ENCODE data around the gene WSB1. TPM values are rescaled to one million over a fixed set of nuclear protein-coding genes. Genes with fewer than 3 reads are reported as not detected.

Gene WSB1
- polyA plus RNA-seq, 1 experiment, result 163 TPM

DNA sequence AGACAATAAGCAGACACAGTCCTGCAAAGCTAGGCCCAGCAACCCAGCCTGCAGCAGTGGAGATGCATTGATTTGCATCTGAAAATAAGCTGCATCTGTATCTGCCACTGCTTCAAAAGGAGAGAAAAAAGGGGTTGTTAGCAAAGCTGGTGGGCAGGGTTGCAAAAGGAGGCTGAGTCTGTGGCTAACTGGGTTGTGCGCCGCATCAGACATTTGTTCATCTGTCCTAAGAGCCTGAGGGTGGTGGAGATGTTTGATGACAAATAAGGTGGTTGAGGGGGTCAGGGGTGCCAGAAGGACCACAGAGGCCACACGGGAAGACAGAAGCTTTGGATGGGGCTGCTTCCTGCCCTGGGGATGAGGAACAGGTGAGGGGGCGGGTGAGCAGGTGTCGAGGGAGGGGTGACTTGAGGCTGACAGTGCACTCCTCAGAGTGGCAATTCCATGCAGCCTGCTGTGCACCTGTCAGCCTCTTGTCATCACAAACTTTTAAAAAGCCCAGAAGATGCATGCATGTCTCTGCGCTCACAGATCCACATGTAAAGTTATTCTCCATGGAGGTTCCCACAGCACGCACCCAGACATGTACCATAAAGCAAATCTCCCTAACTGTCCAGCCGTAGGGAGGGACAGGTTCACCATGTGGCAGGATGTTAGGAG, 35.4 kb downstream of the WSB1 start:
- POLR2A ChIA-PET, result interaction anchor here (0.7 kb wide), 1 partner anchor 271 kb away, joined by 14 read pairs; no protein-coding TSS in a partner anchor
- TF ChIP-seq, protein P1, sequence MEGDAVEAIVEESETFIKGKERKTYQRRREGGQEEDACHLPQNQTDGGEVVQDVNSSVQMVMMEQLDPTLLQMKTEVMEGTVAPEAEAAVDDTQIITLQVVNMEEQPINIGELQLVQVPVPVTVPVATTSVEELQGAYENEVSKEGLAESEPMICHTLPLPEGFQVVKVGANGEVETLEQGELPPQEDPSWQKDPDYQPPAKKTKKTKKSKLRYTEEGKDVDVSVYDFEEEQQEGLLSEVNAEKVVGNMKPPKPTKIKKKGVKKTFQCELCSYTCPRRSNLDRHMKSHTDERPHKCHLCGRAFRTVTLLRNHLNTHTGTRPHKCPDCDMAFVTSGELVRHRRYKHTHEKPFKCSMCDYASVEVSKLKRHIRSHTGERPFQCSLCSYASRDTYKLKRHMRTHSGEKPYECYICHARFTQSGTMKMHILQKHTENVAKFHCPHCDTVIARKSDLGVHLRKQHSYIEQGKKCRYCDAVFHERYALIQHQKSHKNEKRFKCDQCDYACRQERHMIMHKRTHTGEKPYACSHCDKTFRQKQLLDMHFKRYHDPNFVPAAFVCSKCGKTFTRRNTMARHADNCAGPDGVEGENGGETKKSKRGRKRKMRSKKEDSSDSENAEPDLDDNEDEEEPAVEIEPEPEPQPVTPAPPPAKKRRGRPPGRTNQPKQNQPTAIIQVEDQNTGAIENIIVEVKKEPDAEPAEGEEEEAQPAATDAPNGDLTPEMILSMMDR (IDR thresholded peaks at IDR 0.05; ENCODE audit: insufficient read depth, low read depth, low read length), result no peak
- Histone ChIP-seq H3K27me3 (ENCODE audit: control insufficient read depth, insufficient read depth, low read length) (no peaks in the 10 kb centered on the region), H3K4me3 (ENCODE audit: low read depth, low read length) (no peak overlapping the region), H3K36me3 (ENCODE audit: control insufficient read depth, insufficient read depth, low read length) (no peaks in the 10 kb centered on the region)
- DNase-seq (ENCODE audit: low read depth), result no peak
- CTCF ChIA-PET, result interaction anchor here (1.2 to 2.0 kb wide), 2 partner anchors 87 to 93 kb away, joined by 4 to 6 read pairs; no protein-coding TSS in a partner anchor

DNA sequence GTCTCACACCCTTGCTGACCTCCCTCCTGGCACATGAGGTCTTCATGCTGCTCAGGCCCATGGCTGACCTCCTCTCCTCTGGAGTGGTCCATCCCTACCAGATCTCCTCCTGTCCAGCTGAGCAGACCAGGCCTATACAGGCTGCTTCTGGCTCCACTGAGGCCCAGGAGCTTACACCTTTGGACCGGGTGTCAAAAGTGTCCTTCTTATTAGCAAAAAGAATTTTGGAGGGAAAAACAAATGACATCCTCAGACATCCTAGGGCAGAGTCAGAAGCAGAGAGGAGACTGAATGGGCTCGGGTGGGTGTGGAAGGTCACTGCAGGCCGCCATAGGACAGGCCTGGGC, 38.1 kb downstream of the WSB1 start:
- no peak for DNase-seq (ENCODE audit: low read depth)
- TF ChIP-seq, protein P1 (IDR thresholded peaks at IDR 0.05; ENCODE audit: insufficient read depth, low read depth, low read length), result no peak
- ChIA-PET POLR2A (no interaction called here), CTCF (interaction anchor here (1.3 to 6.8 kb wide), 4 partner anchors 9 to 268 kb away, joined by 3 to 162 read pairs (median 8); no protein-coding TSS in a partner anchor)
- no peak overlapping the region for H3K4me3 ChIP-seq (ENCODE audit: low read depth, low read length)
- H3K27me3 ChIP-seq (ENCODE audit: control insufficient read depth, insufficient read depth, low read length), result no peaks in the 10 kb centered on the region
- H3K36me3 ChIP-seq (ENCODE audit: control insufficient read depth, insufficient read depth, low read length), result no peaks in the 10 kb centered on the region

DNA sequence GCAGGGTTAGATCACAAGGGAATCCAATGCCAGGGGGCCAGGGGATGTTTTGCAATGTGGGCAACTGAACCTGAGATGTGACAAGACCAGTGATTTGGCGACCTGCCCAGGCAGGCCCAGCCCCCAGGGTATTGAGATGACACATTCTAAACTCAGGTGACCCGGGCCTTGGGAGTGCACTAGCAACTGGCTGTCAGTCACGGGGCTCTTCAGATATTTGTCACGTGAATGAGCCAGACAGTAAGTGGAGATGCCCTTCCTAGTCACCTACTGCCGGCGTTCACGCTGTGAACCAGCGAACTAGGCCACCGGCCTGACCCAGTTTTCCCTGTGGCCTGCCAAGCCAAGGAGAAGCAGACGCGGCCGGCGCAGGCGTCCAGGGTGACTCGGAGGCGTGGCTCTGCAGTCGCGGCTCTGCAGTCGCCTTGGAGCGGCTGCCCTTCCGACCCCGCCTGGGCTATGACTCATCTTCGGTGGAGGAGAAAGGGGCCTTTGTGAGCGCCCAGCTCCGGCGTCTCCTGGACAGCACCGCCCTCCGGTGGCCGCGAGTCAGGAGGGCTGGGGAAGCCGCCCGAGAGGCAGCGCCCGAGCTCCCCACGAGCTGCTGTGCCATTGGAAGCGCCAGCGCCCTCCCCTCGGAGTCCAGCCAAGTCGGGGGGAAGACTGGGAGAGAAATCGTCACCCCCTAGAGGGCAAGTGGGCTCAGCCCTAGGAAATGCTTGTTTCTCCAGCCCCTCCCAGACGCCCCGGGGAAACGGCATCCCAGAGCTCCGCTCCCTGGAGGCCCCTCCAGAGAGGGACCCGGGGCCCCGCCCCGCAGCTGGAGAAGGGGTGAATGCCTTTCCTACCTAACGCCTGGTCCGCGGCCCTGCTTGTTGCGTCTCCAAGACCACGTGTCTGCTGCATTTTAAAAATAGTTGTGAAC, 38.8 kb downstream of the WSB1 start:
- TF ChIP-seq, protein P1 (IDR thresholded peaks at IDR 0.05; ENCODE audit: insufficient read depth, low read depth, low read length), result peak; percentile 88
- Histone ChIP-seq H3K36me3 (ENCODE audit: control insufficient read depth, insufficient read depth, low read length) (no peaks in the 10 kb centered on the region), H3K27me3 (ENCODE audit: control insufficient read depth, insufficient read depth, low read length) (no peaks in the 10 kb centered on the region), H3K4me3 (ENCODE audit: low read depth, low read length) (peak overlapping the region; percentile 47)
- ChIA-PET POLR2A (interaction anchor here (0.6 to 1.1 kb wide), 3 partner anchors 36 to 98 kb away, joined by 3 to 5 read pairs (median 4); no protein-coding TSS in a partner anchor), CTCF (interaction anchor here (0.6 to 6.8 kb wide), 39 partner anchors 8 to 318 kb away, joined by 3 to 162 read pairs (median 4); partner anchors contain the start of gene WSB1)
- peak; percentile 86 for DNase-seq (ENCODE audit: low read depth)

DNA sequence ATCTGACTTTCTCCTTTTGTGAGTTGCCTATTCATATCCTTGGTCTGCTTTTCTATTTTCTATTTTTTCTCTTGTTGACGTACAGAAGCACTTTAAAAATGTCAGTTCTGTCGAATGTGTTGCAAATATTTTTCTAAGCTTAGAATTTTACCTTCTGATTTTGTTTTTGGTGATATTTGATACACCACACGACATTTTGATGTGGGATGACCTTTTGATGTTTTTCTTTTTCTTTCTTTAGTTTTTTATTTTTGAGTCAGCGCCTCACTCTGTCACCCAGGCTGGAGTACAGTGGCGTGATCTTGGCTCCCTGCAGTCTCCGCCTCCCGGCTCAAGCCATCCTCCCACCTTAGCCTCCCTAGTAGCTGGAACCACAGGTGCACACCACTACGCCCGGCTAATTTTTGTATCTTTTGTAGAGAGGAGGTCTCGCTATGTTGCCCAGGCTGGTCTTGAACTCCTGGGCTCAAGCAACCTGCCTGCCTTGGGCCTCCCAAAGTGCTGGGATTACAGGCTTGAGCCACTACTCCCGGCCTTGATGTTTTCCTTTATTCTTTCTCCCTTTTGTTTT, 39.6 kb downstream of the WSB1 start:
- Histone ChIP-seq H3K4me3 (ENCODE audit: low read depth, low read length) (peak overlapping the region; percentile 47), H3K36me3 (ENCODE audit: control insufficient read depth, insufficient read depth, low read length) (no peaks in the 10 kb centered on the region), H3K27me3 (ENCODE audit: control insufficient read depth, insufficient read depth, low read length) (no peaks in the 10 kb centered on the region)
- CTCF ChIA-PET, result interaction anchor here (0.6 to 6.8 kb wide), 39 partner anchors 7 to 317 kb away, joined by 3 to 162 read pairs (median 4); partner anchors contain the start of gene WSB1
- POLR2A ChIA-PET, result interaction anchor here (0.6 to 1.1 kb wide), 3 partner anchors 37 to 273 kb away, joined by 3 to 5 read pairs (median 4); no protein-coding TSS in a partner anchor
- DNase-seq (ENCODE audit: low read depth), result no peak
- TF ChIP-seq, protein P1 (IDR thresholded peaks at IDR 0.05; ENCODE audit: insufficient read depth, low read depth, low read length), result no peak

All from BJ (cell line).